Fibroblast of the aortic adventitia (primary cell): ENCODE results near the gene KLK6. TPM values are rescaled to one million over a fixed set of nuclear protein-coding genes. Genes with fewer than 3 reads are reported as not detected.
"Not testable (repeated sequence)": the region's sequence is repeated elsewhere in the genome, so short reads cannot be mapped to it uniquely, and the experiment has no call there.

Source experiments
- DNase-seq: peaks from one replicate; pipeline ENCODE4 v3.0.0-alpha.2; 2010; ENCODE audit warnings: low read depth
- H3K4me3 ChIP-seq: 2 replicates; pipeline ENCODE4 v1.5.1; 2011; ENCODE audit warnings: low read depth, mild to moderate bottlenecking, control low read depth, low read length, moderate library complexity
- CTCF ChIP-seq: IDR thresholded peaks from 2 replicates; pipeline ENCODE4 v1.5.1; 2011; ENCODE audit warnings: mild to moderate bottlenecking, low read length, control low read depth, inconsistent platforms; ENCODE audit not compliant: insufficient read depth
- total RNA-seq: library from RNA; depleted of rRNA; stranded (reverse); fragments of >200 nt; gene quantifications from 2 replicates; pipeline ENCODE4 v1.2.3, GENCODE V29; 2012; ENCODE audit warnings: low replicate concordance

Gene KLK6
- total RNA-seq, 1 donor: not detected

GRCh38 chr19:50972795-50973376 lies 3.5 kb upstream of the KLK6 start:
- no peak for DNase-seq
- no peak for TF ChIP-seq CTCF
- no peak overlapping the region for H3K4me3 ChIP-seq

- not testable (repeated sequence) for H3K4me3 ChIP-seq, DNase-seq
These were observed 419 bp upstream of the KLK6 start for GRCh38 chr19:50969810-50970209.

- TF ChIP-seq CTCF: no peak
- H3K4me3 ChIP-seq: no peak overlapping the region
- no peak for DNase-seq
These were observed 527 bp downstream of the KLK6 start for GRCh38 chr19:50968716-50969412.

- TF ChIP-seq CTCF: no peak
- H3K4me3 ChIP-seq: no peak overlapping the region
- no peak for DNase-seq
These were observed 1.3 kb downstream of the KLK6 start for GRCh38 chr19:50967929-50968715.

GRCh38 chr19:50964266-50964665 lies 5.1 kb downstream of the KLK6 start:
- no peak overlapping the region for H3K4me3 ChIP-seq
- TF ChIP-seq CTCF: no peak
- no peak for DNase-seq

GRCh38 chr19:50963381-50963780 lies 6.0 kb downstream of the KLK6 start:
- DNase-seq: no peak
- TF ChIP-seq CTCF: no peak
- H3K4me3 ChIP-seq: no peak overlapping the region

GRCh38 chr19:50962245-50962644 lies 7.1 kb downstream of the KLK6 start:
- DNase-seq: no peak
- no peak overlapping the region for H3K4me3 ChIP-seq
- no peak for TF ChIP-seq CTCF
